GM19025 (cell line): ENCODE data around the gene FRMD6.
"Not testable (repeated sequence)": the region's sequence is repeated elsewhere in the genome, so short reads cannot be mapped to it uniquely, and the experiment has no call there.

Experiments
- ATAC-seq: cut with Tn5 transposase; IDR thresholded peaks from one replicate; pipeline ENCODE4 v1.9.1; 2021; ENCODE audit warnings: mild to moderate bottlenecking, low read depth, moderate library complexity; ENCODE audit not compliant: unreplicated experiment

Gene FRMD6

DNA sequence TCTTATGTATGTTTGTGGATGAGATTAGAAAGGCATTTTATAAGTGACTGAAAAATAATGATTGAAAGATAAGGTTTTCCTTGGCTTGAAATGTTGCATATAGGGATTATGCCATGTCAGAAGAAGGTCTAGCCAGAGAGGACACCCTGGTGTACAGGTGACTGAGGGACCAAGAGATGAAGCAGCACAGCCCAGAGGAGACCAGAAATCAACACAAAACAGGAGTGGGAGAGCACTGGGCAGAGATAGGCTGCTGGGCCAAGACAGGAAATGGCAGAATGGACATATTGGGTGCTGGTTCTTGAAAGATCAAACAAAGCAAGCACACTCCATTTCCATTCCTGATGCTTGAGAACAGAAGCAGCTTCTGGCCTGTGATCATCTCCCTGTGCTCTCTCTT, 24.4 kb upstream of the FRMD6 start:
- ATAC-seq, result no peak

DNA sequence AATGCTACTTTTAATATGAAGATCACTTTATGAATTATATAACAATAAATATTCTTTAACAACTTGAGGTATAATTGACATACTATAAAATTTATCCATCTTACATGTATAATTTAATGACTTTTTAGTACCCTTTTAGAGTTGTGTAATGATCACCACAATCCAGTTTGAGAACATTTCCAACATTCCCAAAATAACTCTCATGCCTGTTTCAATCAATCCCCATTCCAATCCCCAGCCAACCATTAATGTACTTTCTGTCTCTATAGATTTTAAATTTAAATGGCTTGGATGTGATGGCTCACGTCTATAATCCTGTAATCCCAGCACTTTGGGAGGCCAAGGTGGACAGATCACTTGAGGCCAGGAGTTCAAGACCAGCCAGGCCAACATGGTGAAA, 23.5 kb upstream of the FRMD6 start:
- ATAC-seq, result no peak

DNA sequence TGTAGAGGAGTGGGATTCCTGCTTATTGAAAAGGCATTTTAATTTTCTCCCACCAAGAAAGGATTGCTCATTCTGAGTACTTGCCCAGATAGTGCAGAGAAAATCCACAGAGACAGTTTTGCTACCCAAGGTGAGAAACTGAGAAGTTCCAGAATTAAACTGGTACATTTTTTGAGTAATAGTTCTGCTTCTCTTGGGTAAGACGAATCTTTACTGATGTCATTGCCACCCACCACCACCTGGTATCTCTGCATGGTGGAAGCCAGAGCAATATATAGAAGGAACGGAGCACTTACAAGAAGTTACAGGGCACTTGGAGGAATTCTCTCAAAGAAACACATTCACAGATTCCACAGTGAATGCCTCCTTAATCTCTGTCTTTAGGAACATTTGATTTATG, 20.7 kb upstream of the FRMD6 start:
- no peak for ATAC-seq

DNA sequence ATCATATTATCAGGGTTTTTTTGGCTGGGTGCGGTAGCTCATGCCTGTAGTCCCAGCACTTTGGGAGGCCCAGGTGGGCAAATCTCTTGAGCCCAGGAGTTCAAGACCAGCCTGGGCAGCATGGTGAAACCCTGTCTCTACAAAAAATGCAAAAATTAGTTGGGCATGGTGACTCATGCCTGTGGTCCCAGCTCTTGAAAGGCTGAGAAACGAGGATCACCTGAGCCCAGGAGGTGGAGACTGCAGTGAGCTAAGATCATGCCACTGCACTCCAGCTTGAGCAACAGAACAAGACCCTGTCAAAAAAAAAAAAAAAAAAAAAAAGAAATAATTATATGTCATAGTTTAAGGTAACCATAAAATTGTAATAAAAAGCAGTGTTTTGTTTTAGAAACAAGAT, 18.4 kb upstream of the FRMD6 start:
- not testable (repeated sequence) for ATAC-seq

DNA sequence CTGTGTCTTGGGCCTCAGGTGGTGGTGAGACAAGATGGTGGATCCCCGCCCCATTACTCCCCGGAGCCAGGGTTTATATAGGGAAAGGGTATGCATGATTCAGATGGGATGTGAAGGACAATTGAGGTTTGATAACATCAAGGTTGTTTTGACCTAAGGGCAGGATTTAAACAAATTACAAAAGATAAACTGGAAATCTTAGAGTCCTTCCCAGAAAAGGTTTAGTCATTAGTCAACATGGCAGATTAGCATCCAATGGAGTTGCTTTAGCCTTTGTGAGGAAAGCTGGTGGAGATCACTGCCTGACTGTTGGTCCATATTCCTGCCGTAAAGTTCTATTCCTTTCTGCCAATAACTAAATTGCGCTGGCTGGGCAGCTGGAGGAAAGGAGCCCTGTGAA, 15.6 kb upstream of the FRMD6 start:
- no peak for ATAC-seq

DNA sequence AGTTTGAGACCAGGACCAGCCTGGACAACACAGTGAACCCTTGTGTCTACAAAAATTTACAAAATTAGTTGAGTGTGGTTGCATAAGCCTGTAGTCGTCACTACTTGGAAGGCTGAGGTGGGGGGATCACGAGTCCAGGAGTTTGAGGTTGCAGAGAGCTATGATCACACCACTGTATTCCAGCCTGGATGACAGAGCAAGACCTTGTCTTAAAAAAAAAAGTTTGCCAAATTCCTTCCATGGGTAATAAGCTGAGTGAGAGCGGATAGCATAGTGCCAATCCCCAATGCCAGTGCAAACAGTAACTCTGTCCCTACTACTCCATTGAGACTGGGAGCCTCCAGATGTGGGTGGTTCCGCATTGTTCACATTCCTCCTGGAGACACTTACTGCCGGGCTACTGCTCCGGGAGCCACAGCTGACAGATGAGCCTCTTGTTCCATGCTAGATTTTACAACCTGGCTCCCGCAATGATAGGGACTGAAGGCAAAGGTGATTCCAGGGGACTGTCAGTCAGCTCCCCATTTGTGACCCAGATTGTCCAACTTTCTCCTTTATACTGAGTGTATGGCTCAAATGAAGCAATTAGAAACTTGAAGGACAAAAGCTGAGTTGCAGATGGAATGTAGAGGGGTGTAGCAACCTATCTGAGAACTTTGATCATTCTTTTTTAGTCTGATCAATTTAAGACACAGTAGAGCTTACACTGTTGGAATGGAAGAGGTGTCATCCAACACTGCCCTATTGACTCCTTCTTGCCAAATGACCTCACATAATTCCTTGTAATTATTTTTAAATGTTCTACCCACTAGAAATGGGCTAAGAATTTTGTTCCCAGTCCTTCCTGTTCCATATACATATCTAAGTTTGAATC, 13.4 kb upstream of the FRMD6 start:
- ATAC-seq, result no peak

DNA sequence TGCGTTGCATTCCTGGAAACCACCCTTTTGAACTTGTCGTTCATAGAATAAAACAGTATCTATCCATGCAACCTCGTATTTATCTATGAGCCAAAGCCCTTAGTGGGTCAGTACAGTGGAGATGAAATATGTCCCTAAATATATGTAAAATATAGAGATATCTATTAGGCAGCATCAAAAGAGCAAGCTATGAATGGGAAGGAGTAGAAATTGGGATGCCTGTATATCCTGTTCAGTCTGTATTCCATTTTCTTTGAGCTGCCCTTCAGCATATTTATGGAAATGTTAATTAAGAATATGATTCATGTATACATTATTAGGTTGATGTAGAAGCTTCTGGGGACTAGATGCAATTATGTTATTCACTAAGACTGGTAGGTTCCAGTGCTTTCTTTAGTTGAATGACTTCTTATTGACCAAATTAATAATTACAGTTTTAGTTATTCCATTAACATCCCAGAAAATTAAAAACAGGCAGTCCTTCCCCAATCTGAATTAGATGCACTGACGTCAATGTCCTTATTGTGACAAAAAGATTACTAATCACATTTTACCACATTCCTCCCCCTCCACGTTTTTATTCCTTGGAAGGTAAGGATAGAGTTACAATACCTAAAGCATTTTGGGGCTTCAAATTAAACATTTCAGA, 11.9 kb upstream of the FRMD6 start:
- no peak for ATAC-seq

DNA sequence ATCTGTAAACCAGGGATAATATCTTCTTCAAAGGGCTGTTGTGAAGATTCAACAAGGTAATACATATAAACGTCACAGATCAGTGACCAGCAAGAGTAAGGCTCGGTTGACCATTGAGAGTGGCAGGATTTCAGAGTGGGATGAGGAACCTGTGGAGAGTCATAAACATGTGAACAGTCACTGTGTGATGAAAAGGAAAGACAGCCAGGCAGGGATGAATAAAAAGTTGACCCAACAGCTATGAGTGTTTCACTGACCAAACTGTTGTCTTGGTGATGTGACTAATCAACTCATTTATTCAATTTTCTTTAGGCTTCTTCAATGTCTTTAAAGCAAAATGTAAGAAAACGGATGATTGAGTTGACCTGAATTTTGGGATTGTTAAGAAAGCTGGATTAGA, 8.6 kb upstream of the FRMD6 start:
- no peak for ATAC-seq

DNA sequence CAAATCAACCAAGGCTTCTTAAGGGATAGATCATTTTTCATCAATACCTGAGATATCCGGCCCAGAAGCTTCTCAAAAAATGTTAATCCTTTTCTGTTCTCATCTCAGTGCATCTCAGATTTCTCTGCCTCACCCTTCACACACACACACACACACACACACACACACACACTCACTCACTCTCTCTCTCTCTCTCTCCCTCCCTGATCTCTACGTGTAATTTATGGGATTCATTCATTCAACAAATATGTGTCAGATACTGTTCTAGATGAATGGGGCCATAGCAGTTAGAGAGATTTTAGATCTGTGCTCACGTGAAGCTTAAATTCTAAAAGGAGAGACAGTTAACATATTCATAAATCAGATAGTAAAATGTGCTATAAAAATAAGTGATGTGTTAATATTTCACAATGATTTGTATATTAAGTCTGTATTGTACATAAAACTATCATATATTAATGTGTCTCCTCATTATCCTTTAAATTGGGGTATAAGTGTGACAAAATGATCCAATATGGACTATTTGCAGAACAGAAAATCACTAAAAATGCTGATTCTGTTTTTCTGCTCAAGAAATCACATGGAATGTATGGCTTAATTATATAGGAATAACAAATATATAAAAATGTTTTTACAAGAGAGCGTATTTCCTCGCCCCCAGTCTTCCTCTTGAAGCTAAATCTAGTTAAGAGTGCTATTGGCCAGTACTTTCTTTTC, 7.3 kb upstream of the FRMD6 start:
- ATAC-seq, result no peak

DNA sequence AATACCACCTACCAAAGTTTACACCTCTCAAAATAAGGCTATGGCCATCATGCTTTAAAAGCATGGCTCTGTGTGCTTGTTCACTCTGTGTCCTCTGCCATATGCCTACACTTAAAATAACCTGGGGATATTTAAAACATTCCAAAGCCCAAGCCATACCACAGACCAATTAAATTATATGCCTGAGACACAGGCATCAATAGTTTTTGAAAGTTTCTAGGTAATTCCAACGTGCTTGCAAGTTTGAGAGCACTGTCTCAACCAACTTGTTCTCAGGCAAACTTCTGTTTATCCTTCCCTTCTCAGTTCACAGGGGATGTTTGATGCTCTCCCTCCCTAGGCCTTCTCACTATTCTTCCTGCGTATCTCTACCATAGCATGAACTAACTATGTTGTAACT, 3.4 kb upstream of the FRMD6 start:
- no peak for ATAC-seq

DNA sequence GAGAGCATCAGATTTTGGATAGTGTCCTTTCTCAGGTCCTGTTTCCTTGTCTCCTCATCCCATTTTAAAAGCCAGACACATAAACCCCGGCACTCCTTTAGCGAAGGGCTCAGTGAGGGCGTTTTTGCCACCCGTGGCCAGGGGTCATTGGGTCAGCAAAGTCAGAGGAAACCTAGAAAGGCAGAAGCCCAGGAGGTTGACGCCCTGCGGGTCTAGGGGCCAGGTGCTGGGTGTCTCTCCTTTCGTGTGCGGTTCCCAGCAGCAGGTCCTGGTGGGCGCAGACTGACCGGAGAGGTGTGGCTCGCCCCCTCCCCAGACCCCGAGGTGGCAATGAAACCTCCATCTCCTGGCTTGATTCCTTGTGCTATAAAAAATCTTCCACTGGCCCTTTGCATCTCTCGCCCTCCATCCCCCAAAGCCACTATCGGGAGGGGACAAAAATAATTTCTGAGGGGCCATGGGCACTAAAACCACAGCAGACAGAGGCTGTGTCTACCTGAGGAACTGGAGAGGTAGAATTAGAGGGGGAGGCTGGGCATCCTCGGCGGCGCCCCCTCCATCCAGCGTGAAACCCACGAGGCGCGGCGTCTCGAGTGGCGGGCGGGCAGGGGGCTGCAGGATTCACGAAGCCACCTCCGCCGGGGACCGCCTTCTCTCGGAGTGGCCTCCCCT, 858 bp upstream of the FRMD6 start:
- no peak for ATAC-seq

DNA sequence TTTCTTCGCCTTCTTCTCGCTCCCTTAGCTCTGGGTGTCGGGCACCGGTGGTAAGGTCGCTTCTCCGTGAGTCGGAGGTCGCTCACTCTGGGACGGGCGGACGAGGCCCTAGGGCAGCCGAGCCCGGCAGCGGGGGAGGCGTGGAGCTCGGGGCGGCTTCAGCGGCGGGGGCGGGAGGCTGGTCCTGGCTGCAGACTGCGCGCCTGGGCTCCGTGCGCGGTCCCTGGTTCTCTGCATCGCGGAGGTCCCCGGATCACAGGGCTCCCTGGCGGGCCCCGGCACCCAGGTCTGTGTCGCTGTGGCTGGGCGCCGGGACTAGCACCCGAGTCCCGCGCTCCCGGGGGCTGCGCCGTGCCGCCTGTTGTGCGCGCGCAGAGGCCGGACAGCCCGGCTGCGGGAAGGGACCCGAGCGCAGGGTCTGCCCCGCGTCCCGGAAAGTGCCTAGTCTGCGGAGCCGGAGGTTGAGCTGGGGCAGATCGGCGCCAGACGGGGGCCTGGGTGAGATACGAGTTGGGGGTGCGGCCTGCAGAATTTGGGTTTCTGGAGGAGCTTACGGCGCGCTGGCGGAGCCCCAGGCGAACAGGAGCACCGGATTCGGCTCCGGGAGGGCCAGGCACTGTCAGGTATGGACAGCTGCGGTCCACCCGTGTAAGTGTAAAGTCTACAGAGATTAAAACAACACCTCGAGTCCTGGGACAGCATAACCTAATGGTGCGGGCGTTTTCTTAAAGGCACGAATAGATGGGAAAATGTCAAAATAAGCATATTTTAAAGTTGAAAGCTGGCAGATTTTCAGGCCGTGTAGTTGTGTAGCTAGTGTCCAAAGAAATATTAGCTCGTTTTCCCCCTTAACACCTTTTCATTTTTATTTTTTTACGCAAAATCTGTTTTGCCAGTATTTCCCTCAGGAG, 713 bp downstream of the FRMD6 start:
- peak; percentile 33 for ATAC-seq

DNA sequence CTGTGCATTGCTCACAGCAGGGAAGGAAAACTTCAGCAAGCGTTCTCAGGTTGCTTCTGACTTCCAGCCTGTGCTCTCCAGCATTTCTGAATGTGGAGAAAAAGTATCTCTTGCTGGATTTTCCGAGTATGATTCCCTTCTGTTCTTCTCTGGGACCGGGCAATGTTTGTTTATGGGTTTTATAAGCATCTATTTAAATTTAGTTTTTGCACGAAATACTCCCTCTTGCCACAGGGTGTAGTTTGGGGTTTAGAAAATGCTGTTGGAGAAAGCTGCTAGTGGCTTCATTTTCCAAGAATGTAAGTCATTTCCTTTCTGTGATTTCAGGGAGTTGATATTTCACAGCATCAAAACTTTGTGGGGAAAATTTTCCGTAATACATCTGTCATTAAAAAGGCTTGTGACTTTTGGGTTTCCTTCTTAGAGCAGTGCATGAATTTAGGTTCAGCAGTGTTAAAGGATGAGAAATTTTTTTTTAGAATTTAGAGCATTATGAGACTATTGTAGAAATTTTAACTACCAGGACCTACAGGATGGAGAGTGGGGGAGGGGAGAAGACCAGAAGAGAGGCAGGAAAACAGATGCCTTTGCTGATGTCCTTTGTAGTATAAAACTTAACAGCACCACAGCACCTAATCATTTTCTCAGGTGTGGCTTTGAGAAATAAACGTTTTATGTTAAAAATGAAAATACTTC, 1.5 kb downstream of the FRMD6 start:
- no peak for ATAC-seq

DNA sequence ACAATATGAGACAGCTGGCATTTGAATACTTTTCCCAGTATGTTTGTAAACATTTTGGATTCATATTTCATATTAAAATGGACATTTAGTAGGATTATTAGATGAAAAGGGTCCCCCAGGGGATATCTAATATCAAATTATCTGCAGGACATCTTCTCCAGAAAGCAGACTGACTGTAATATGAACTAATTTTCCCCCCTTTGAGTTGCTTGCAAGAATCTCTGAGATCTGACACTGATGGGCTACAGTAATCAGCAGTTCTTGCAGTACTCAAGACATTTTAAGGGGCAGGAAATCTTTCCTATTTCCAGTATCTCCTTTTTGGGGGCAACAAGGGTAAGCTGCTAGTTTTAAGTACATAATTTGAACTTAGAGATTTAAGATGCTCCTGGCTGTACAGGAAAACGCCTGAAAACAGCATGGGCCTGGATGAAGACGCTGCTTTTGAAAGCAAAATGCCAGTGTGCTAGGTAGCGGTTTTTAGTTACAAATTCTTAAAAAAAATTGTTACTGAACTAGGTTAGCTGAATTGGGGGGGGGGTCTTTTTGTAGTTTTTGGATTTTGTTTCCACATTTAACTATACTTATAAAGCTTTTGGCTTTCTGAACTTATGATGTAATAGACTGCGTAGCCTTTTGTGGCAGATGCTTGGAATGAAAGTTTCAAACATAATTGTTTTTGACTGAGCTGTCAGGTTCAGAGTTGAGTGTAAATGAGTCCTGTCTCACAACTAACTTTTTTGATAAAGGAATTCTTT, 2.2 kb downstream of the FRMD6 start:
- ATAC-seq, result no peak

DNA sequence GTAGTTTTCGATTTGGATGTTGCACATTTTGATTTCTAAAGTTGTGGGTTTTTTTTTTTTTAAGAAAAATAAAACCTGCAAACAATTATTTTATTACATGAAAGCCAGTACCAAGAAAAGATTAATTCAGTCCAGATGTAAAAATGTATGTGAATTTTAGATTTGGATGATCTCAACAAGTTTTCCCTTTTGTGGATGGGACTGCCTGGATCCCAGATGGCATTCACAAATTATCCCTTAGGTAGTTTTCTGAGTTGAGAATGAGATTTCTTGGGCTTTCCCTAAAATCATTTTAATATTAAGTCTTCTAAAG, 2.8 kb downstream of the FRMD6 start:
- ATAC-seq, result no peak

DNA sequence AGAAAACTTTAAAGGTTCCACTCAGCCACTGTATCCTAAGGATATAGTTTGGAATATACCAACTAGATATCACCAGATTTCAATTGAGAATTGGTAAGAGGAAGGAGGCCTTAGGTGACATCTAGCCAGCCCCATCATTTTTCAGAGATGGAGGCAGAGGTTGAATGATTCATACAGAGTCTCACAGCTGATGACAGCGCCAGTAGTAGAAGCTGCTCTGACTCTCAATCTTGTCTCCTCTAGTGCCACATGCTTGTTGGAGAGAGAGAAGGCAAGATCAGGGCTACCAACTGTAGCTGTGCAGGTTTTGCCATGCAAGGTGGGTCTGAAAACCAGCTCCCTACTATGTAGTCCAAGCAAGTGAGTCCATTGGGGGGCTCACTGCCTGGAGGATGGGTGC, 6.1 kb downstream of the FRMD6 start:
- ATAC-seq, result no peak

DNA sequence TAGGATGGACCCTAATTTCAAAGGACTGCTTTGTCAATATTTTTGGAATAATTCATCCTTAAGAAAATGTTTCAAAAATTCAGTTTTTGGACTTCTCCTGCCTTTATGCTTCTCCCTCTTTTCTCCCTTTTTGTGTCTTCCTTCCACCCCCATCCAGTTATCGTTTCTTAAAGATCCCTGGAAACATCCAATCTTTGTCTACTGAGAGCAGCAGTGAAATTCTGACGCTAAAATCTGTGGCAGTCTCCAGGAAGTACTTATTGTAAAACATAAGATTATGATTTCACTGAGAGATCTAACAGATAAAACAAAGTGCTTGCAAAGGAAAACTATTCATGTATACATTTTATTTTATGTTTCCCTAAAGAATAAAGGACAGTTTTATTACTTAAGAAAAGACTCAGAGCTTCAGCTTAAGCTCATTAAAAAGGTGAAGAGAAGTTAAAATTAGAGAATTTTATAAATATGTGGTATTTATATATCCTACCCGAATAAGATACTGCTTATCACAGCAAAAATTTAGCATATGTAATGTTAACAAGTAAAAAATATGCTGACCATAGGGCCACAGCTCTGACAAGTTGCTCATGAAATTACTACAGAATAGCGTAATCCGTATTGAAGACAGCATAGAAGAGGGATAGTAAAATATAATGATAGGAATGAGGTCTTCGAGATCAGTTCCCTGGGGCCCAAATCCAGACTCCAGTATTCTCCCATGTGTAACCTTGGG, 6.9 kb downstream of the FRMD6 start:
- no peak for ATAC-seq

DNA sequence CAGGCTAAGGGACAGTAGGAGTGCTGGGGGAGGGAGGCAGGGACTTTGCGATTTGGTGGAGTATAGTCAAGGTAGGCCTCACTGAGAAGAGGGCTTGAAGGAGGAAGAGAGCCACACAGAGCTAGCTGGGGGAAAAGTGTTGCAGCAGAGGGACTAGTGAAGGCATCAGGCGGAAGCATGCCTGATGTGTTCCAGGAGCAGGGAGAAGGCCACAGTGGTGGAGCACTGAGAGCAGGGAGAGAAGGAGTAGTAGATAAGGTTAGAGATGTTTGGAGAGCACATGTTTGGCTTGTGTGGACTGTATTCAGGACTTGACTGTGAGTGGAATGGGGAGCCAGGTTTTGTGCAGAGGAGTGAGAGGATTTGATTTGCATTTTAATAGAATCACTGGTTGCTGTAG, 9.0 kb downstream of the FRMD6 start:
- ATAC-seq, result no peak
